Stimulated activated CD4-positive, alpha-beta T cell treated with anti-CD3 and anti-CD28 coated beads, Interleukin-1b, Interleukin-23, amount 100 ng/mL, for 1 hour (primary cell): Measurements from ENCODE around the gene SKA2.
A peak's percentile ranks its signal among the peaks of the same experiment; 100 is the strongest.
"Not testable (repeated sequence)": the region's sequence is repeated elsewhere in the genome, so short reads cannot be mapped to it uniquely, and the experiment has no call there.

Experiments used
- DNase-seq, 2 donors: peaks; one replicate each; pipeline ENCODE4 v3.0.0-alpha.2; 2020; ENCODE audit warnings: low read depth in 2 of 2

The SKA2 gene

DNA sequence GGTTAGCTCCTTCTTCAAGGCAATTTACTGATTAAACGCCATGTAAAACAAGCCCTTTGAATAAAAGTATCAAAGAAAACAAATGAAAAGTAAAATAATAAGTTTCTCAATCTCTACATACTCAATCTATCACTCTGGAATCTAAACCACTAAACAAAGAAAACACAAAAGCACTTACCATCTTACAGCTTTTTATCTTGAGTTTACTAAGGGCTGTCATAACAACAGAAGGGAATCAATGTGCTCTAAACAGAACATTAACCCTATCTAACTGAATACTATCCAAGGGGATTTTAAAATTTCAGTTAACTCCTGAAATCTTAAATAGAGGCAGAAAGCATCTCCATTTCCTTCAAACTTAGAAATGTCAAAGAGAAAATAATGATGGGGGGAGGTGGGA is 3.4 kb downstream of the SKA2 start:
- no peak for DNase-seq

DNA sequence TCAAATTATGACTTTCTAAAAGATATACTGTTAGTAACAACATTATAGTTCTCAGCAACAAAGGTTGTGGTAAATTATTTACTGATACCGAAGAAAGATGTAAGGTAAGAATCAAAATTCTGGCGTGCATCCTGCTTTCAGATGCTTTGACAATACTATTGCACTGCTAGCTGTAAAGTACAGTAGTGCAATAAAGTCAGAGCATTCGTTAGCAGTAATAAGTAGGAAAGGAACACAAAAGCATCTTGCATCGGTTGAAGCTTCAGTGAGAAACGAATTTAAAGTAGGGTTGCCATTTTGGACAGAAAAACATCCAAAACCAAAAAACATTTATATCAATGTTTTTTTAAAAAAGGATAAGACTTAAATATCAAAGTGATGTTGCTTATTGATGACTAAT is 4.0 kb downstream of the SKA2 start:
- DNase-seq: no peak

GRCh38 chr17:59149841-59150511 is 5.0 kb downstream of the SKA2 start:
- no peak for DNase-seq

GRCh38 chr17:59149051-59149450 is 5.9 kb downstream of the SKA2 start:
- no peak for DNase-seq

DNA sequence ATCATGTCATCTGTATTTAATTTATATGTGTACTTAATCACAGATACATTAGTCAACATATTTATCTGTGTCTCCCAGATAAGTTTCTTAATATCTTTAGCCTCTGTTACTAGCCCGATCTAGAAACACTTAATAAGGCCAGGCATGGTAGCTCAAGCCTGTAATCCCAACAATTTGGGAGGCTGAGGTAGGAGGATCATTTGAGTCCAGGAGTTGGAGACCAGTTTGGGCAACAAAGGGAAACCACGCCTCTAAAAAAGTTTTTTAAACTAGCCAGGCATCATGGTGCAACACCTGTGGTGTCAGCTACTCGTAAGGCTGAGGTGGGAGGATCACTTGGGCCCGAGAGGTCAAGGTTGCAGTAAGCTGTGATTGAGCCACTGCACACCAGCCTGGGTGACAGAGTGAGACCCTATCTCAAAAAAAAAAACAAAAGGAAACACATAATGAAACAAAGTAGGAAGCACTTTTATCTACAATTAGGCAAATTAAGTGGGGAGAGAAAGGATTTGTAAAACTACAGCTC is 9.4 kb downstream of the SKA2 start:
- no peak for DNase-seq

DNA sequence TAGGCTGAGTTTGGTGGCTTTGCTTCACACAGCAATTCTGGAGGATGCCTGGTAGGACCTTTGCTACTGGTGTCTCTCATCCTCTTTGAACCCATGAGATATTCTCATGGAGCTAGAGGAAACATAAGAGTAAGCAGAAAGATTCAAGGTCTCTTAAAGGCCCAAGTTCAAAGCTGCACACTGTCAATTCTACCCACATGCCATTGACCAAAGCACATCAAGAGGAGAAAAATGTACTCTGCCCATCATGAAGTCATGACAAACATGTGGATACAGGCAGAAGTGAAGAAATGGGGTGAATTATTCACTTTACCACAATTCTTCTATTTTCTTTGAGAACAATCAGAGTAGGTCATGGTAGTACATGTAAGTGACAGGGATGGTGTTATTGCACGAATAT is 13.1 kb downstream of the SKA2 start:
- no peak for DNase-seq

GRCh38 chr17:59139939-59140338 is 15.0 kb downstream of the SKA2 start:
- DNase-seq: no peak

DNA sequence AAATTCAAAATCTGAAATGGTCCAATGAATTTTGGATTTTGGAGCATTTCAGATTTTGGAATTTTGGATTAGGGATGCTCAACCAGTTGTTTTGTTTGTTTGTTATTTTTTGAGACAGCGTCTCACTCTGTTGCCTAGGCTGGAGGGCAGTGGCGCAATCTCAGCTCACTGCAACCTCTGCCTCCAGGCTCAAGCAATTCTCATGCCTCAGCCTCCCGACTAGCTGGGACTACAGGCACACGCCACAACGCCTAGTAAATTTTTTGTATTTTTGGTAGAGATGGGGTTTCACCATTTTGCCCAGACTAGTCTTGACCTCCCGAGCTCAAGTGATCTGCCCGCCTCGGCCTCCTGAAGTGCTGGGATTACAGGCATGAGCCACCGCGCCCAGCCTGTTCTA is 16.6 kb downstream of the SKA2 start:
- DNase-seq: not testable (repeated sequence)

- DNase-seq: no peak
These were observed 23.9 kb downstream of the SKA2 start for GRCh38 chr17:59131131-59131530.

DNA sequence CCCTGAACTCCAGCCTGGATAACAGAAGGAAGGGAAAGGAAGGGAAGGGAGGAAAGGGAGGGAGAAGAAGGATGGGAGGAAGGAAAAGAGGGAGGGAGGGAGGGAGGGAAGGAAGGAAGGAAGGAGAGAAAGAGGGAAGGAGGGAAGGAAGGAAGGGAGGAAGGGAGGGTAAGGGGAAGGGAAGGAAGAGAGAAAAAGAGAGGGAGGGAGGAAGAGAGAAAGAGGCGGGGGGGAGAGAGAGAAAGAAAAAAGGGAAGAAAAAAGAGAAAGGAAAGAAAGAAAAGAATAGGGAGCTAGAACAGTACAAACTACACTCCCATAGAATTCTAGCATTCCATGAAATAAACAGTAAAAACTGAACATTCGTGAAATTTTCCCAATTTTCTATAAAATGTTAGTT is 25.2 kb downstream of the SKA2 start:
- DNase-seq: no peak

DNA sequence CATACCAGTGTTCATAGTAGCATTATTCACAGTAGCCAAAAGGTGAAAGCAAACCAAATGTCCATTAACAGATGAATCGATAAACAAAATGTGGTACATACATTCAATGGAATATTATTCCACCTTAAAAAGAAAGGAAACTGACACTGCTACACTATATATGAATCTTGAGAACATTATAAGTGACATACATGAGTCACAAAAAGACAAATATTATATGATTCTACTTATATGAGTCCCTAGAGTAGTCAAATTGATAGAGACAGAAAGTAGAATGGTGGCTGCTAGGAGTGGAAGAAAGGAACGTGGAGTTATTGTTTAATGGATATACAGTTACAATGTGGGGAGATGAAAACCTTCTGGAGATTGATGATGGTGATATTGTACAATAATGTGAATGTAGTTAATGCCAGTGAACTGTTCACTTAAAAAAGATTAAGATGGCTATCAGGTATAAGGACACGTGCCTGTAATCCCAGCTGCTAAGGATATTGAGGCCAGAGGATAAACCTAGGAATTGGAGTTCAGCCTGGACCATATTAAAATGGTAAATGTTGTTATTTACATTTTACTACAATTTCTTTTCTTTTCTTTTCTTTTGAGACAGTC is 28.1 kb downstream of the SKA2 start:
- no peak for DNase-seq

- no peak for DNase-seq
These were observed 30.3 kb downstream of the SKA2 start for GRCh38 chr17:59124665-59125064.

GRCh38 chr17:59121901-59122480 is 33.0 kb downstream of the SKA2 start:
- DNase-seq: no peak

GRCh38 chr17:59115474-59115873 is 39.5 kb downstream of the SKA2 start:
- no peak for DNase-seq

GRCh38 chr17:59111539-59111938 is 43.4 kb downstream of the SKA2 start:
- DNase-seq: no peak

DNA sequence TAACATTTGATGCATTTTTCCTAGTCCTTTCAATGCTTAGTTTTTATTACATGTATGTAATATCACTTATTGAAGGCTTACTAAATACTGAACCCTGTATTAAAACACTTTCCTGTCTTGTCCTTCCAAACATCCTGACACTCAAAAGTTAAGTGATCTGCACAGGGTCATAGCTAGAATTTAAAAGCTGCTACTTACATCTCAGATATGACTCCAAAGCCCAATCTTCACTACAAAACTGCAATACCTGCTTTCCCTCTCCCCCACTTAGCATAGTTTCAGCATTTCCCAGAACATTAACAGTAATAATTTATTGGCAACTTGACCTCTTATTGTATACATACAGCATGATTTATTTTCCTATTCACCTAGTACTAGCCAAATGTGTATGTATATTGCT is 44.0 kb downstream of the SKA2 start:
- no peak for DNase-seq

- DNase-seq: no peak
These were observed 46.4 kb downstream of the SKA2 start for GRCh38 chr17:59108400-59109102.

DNA sequence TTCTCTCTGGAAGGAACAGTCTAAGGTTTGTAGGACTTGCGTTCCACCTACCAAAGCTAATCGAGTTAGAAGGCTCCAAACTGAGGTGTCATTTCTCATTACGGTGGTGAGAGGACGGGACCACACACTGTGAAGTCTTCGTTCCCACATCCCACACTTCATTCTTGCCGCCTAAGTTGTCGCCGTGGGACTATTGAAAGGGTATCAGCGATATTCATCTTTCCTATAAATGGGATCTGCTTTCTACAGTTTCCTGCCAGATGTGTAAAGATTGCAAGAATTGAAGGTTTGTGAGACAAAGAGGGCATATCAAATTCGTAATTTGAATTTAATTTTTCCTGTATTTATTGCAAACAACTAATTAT is 47.7 kb downstream of the SKA2 start:
- DNase-seq: no peak

DNA sequence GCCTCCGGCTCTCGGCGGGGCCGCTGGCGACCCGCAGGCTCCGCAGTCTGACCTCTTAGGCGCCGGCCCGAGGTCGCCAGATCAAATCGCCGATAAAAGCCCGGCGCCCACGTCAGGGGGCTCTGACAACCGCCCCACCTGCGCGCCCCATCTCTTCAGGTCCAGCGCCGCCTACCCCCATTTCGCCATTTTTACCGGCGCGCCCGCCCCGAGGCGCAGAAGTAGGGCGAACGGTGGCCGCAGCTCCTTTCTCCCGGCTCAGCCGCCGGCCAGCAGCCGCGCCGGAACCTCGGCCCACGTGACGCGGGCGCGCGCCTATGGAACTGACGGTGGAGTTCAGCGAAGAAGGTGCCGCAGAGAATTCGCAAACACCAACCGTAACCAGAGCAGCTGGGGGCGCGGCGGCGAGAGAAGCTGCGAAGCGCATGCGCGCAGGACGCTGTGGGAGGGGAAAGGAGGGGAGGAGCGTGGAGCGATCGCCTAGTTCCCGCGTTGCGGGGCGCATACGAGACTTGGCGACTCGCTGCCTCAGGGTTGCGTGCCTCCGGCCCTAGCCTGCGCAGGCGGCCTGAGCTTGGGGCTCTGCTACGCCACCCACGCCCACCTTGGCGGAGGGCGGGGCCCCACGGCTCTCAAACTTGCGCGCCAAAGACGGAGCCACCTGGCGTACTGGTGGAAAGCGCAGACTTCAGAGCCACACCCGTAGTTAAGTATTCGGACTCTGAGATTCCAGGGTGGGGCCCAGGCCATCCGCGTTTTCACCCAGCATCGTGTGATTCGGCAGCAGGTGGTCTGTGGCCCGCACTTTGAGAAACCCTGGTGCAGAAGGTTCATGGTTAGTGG is 48.3 kb downstream of the SKA2 start, which contains the start of gene TRIM37:
Gene TRIM37 (minus strand): TSS at position 418 of the 843 bp plus-strand sequence. CDS start 419 bp downstream, outside the sequence.
- peak; percentile 95 to 97 for DNase-seq

- DNase-seq: peak; percentile 29 to 45
These were observed 49.0 kb downstream of the SKA2 start for GRCh38 chr17:59105852-59106462.

- no peak for DNase-seq
These were observed 53.8 kb downstream of the SKA2 start for GRCh38 chr17:59101178-59101577.
